ENCODE results near the gene USP2. TPM values are rescaled to one million over a fixed set of nuclear protein-coding genes. Genes with fewer than 3 reads are reported as not detected.

Gene USP2
- total RNA-seq, 1 experiment from 2014 or later: 0.67 TPM

GRCh38 chr11:119363851-119364590 lies 17.5 kb downstream of the USP2 start:
- DNase-seq (ENCODE audit: low read depth): no peak

- DNase-seq (ENCODE audit: low read depth): no peak
These were observed 18.2 kb downstream of the USP2 start for GRCh38 chr11:119363081-119363850.

- no peak for DNase-seq (ENCODE audit: low read depth)
These were observed 18.8 kb downstream of the USP2 start for GRCh38 chr11:119362741-119363080.

- DNase-seq (ENCODE audit: low read depth): no peak
These were observed 19.4 kb downstream of the USP2 start for GRCh38 chr11:119361941-119362725.

- peak; percentile 91 for DNase-seq (ENCODE audit: low read depth)
These were observed 20.3 kb downstream of the USP2 start for GRCh38 chr11:119361056-119361787.

DNA sequence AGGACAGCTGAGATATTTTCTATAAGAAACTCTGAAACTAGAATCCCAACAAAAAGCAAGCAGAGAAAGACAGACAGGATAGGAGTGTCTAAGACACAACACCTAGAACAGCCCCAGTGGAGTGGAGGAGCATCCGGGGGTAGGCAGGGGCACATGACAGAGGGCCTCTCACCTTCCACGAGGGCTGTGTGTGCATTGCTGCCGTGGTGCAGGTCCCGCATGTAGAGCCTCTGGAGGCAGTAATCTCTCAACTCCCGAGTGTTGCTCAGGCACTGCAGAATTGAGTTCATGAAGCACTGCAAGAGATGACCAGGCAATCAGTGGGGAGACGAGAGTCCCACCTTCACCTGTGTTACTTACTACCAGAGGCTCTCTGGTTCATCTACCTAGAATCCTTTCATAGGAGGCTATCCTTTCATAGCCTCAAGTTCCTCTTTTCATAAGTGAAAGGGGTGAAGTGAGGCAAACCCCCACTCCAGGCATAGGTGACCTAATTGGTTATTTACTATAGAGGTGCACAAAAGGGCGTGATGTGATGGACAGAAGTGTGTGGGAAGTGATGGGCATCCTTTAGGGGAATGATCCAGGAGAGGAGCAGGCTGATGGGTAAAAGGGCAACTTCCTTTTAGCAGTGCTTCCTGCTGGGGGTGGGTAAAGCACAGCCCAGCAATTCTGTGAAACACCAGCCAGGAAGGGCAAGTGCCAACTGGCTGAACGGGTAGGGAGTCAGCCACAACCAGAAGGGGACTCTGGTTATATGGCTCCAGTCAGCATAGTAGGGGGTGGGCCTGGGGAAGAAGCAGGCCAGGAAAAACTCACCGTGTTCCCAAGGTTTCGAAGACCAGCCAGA lies 21.9 kb downstream of the USP2 start:
- DNase-seq (ENCODE audit: low read depth): no peak

DNA sequence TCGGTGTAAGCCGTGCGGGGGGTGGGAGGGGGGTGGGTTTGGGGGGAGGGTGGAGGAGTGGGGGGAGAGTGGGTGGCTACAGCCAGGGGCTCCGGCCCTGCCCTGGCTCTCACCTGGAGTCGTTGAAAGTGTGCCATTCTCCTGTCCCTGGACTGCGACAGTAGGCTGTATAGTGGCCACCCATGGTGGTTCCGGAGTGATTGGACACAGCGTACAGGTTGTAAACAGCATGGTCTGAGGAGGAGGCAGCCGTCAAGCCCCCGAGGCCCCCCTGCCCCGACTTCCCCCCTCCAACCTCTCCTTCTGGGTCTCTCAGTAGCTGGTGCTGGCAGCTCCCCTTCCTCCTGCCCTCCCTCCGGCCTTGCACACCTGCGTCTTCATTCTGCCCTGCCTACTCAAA lies 24.4 kb downstream of the USP2 start:
- no peak for DNase-seq (ENCODE audit: low read depth)

GRCh38 chr11:119356349-119357031 lies 25.0 kb downstream of the USP2 start:
- DNase-seq (ENCODE audit: low read depth): peak; percentile 62

GRCh38 chr11:119355091-119355843 lies 26.2 kb downstream of the USP2 start:
- DNase-seq (ENCODE audit: low read depth): no peak

DNA sequence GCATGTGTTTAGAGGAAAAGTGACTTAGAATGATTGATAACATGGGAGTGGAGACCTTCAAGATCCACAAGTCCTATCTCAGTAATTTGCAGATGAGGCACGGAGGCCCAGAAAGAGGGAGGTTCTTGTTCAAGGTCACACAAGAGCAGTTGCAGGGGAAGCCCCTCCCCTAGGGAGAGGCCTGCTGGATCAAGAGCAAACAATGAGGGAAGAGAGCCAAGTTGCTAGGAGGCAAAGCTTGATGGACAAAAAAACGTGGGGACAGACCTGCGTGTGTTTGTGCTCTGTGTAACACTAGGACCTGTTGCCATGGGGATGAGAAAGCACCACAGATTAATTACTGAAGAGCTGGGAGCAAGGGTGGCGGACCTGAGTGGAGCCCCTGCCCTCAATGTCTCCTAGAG lies 28.6 kb downstream of the USP2 start:
- peak; percentile 52 for DNase-seq (ENCODE audit: low read depth)

- DNase-seq (ENCODE audit: low read depth): no peak
These were observed 30.3 kb downstream of the USP2 start for GRCh38 chr11:119351232-119351631.

- DNase-seq (ENCODE audit: low read depth): no peak
These were observed 31.2 kb downstream of the USP2 start for GRCh38 chr11:119350302-119350701.

- no peak for DNase-seq (ENCODE audit: low read depth)
These were observed 33.4 kb downstream of the USP2 start for GRCh38 chr11:119347940-119348605.

- DNase-seq (ENCODE audit: low read depth): no peak
These were observed 34.2 kb downstream of the USP2 start for GRCh38 chr11:119347242-119347641.

DNA sequence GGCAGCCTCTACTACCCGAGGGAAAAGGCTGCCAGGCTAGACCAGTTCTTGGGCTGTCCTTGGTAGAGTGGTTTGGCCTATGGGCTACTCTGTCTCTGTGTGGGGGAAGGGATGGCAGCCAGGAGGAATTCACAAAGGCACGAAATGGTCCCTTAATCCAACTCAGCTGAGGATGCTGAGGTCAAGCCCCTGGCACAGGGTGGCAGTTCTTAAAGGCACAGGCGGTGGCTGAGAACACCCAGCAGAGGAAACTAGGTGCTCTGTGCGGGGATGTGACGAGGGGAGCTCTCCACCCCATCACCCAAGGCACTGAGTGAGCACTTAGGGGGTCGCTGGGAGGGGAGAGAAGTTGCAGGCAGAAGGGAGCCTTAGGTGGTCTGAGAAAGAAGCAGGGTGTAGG lies 34.9 kb downstream of the USP2 start, which contains the start of gene MFRP:
Gene MFRP, minus strand, starts transcription at position 101 of the 400 bp plus-strand sequence. CDS start 192 bp downstream, outside the sequence.
- DNase-seq (ENCODE audit: low read depth): no peak

DNA sequence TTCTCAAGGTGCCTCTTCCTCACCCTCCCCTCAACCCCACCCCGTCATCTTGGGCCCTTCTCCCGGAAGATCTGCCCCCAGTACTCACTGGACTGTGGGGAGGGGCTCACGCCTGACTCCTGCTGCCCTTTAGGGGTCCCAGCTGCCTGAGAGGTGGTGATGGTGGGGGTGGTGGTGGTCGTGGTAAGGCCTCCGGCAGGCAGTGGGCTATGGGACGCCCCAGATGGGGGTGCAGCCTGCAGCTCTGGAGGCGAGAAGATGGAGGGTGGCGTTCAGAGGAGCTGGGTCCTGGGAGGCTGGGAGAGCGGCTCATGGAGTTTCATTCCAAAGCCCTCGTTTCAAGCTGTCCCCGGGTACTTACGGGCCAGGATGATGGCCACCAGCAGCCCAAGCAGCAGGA lies 35.8 kb downstream of the USP2 start:
- no peak for DNase-seq (ENCODE audit: low read depth)

DNA sequence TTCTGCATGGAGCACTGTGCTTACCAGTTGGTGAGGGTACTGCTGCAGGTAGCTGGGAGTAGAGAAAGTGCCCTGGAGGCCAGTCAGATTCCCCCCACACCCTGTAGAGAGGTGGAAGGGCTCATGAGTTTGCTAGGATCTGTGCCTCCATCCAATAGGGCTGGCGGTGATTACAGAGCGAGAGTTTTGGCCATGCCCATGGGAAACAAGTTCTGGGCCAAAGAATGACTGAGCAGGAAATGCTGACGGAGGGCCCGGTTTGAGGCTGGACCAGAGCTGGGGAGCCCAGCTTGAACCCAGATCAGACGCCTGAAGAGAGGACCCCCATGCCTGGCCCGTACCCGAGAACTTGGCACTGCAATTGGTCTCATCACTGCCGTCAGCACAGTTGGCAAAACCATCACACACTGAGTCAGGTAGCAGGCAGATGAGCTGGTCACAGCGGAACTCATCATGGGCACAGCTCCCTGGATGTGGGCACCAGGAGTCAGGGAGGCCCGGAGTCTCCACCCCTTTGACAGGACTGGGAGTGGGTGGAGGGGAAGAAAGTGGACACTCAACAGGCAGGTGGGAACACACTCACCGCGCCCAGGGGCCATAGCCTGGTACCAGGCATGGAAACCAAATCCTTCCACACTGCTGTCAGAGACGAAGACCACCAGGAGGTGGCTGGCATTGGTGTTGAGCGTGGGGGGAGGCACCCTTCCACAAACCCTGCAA lies 37.0 kb downstream of the USP2 start:
- DNase-seq (ENCODE audit: low read depth): no peak

DNA sequence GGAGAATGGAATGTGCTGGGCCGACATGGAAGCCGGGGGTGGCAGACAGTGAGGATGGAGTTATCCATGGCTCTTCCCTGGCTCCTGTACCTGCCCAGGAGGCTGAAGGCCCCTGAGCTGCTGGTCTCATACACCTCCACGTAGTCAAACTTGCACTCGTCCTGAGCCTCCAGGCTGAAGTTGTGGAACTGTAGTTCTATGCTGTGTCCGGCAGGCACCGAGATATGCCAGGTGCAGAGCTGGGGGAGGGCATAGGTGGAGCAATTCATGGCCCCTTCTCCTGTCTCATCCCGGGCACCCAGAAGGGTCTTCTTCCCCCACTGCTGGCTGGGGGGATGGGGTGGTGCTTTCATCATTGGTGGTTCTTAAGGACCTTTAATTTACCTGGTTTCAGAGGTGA lies 37.8 kb downstream of the USP2 start:
- DNase-seq (ENCODE audit: low read depth): no peak
